NT2/D1 (cell line): ENCODE results near the gene PDGFC.

Experiments used
- DNase-seq: peaks from one replicate; pipeline ENCODE4 v3.0.0-alpha.2; 2011; ENCODE audit warnings: low read depth, low spot score
- H3K27me3 ChIP-seq: 2 replicates; pipeline ENCODE4 v1.6.0; 2011; ENCODE audit warnings: mild to moderate bottlenecking; ENCODE audit not compliant: insufficient read length, insufficient read depth
- H3K36me3 ChIP-seq: 2 replicates; pipeline ENCODE4 v1.6.1; 2011; ENCODE audit warnings: mild to moderate bottlenecking, low read length, mixed read lengths; ENCODE audit not compliant: insufficient read depth, insufficient read length
- H3K4me1 ChIP-seq: 2 replicates; pipeline ENCODE4 v1.5.1; 2011; ENCODE audit not compliant: insufficient read depth, insufficient read length
- H3K4me3 ChIP-seq: 2 replicates; pipeline ENCODE4 v1.5.1; 2011; ENCODE audit warnings: low read depth; ENCODE audit not compliant: insufficient read length
- H3K9ac ChIP-seq: 2 replicates; pipeline ENCODE4 v1.6.0; 2011; ENCODE audit warnings: low read depth; ENCODE audit not compliant: insufficient read length
- H3K9me3 ChIP-seq: 2 replicates; pipeline ENCODE4 v1.5.1; 2011; ENCODE audit warnings: mild to moderate bottlenecking, low read length; ENCODE audit not compliant: insufficient read depth
- SUZ12 ChIP-seq: IDR thresholded peaks from 2 replicates; pipeline ENCODE4 v1.6.1; 2011; ENCODE audit not compliant: insufficient read length, insufficient read depth; ENCODE audit errors: extremely low read depth
- YY1 ChIP-seq: IDR thresholded peaks from 2 replicates; pipeline ENCODE4 v1.6.1; 2011; ENCODE audit not compliant: insufficient read length, insufficient read depth
- ZNF274 ChIP-seq: IDR thresholded peaks from 2 replicates; pipeline ENCODE4 v1.6.1; 2011; ENCODE audit warnings: mild to moderate bottlenecking, low read depth, low read length

PDGFC gene

GRCh38 chr4:156770140-156770539 is 201.5 kb downstream of the PDGFC start:
- Histone ChIP-seq H3K9me3 (no peaks in the 10 kb centered on the region), H3K9ac (no peak overlapping the region), H3K36me3 (no peaks in the 10 kb centered on the region), H3K27me3 (no peaks in the 10 kb centered on the region), H3K4me1 (no peaks in the 10 kb centered on the region), H3K4me3 (no peak overlapping the region)
- TF ChIP-seq ZNF274 (no peak), YY1 (no peak), SUZ12 (no peak)
- DNase-seq: no peak

GRCh38 chr4:156767911-156768415 is 203.6 kb downstream of the PDGFC start:
- no peak for DNase-seq
- Histone ChIP-seq H3K36me3 (no peaks in the 10 kb centered on the region), H3K9me3 (no peaks in the 10 kb centered on the region), H3K4me3 (no peak overlapping the region), H3K9ac (no peak overlapping the region), H3K4me1 (no peaks in the 10 kb centered on the region), H3K27me3 (no peaks in the 10 kb centered on the region)
- no peak for TF ChIP-seq YY1
- no peak for TF ChIP-seq ZNF274
- no peak for TF ChIP-seq SUZ12

- Histone ChIP-seq H3K4me3 (no peak overlapping the region), H3K9me3 (no peaks in the 10 kb centered on the region), H3K4me1 (no peaks in the 10 kb centered on the region), H3K27me3 (no peaks in the 10 kb centered on the region), H3K9ac (no peak overlapping the region), H3K36me3 (no peaks in the 10 kb centered on the region)
- TF ChIP-seq YY1 (no peak), SUZ12 (no peak), ZNF274 (no peak)
- DNase-seq: no peak
Observed at GRCh38 chr4:156766846-156767245, 204.8 kb downstream of the PDGFC start.

- DNase-seq: no peak
- no peak overlapping the region for H3K9ac ChIP-seq
- no peak overlapping the region for H3K4me3 ChIP-seq
- no peaks in the 10 kb centered on the region for H3K9me3 ChIP-seq
- no peaks in the 10 kb centered on the region for H3K27me3 ChIP-seq
- H3K36me3 ChIP-seq: no peaks in the 10 kb centered on the region
- H3K4me1 ChIP-seq: no peaks in the 10 kb centered on the region
- TF ChIP-seq YY1 (no peak), SUZ12 (no peak), ZNF274 (no peak)
Observed at GRCh38 chr4:156765277-156765676, 206.3 kb downstream of the PDGFC start.

- no peak overlapping the region for H3K9ac ChIP-seq
- no peak for TF ChIP-seq SUZ12
- TF ChIP-seq ZNF274: no peak
- TF ChIP-seq YY1: no peak
- no peaks in the 10 kb centered on the region for H3K4me1 ChIP-seq
- DNase-seq: no peak
- no peaks in the 10 kb centered on the region for H3K27me3 ChIP-seq
- no peaks in the 10 kb centered on the region for H3K36me3 ChIP-seq
- H3K4me3 ChIP-seq: no peak overlapping the region
- H3K9me3 ChIP-seq: no peaks in the 10 kb centered on the region
Observed at GRCh38 chr4:156764846-156765245, 206.8 kb downstream of the PDGFC start.

GRCh38 chr4:156764145-156764544 is 207.5 kb downstream of the PDGFC start:
- DNase-seq: no peak
- TF ChIP-seq YY1 (no peak), ZNF274 (no peak), SUZ12 (no peak)
- Histone ChIP-seq H3K9ac (no peak overlapping the region), H3K36me3 (no peaks in the 10 kb centered on the region), H3K27me3 (no peaks in the 10 kb centered on the region), H3K4me3 (no peak overlapping the region), H3K4me1 (no peaks in the 10 kb centered on the region), H3K9me3 (no peaks in the 10 kb centered on the region)

- no peak for DNase-seq
- no peaks in the 10 kb centered on the region for H3K27me3 ChIP-seq
- H3K4me1 ChIP-seq: no peaks in the 10 kb centered on the region
- H3K36me3 ChIP-seq: no peaks in the 10 kb centered on the region
- H3K9ac ChIP-seq: no peak overlapping the region
- no peak for TF ChIP-seq YY1
- no peak for TF ChIP-seq SUZ12
- no peak for TF ChIP-seq ZNF274
- no peak overlapping the region for H3K4me3 ChIP-seq
- H3K9me3 ChIP-seq: no peaks in the 10 kb centered on the region
Observed at GRCh38 chr4:156763511-156763910, 208.1 kb downstream of the PDGFC start.

GRCh38 chr4:156762851-156763250 is 208.7 kb downstream of the PDGFC start:
- DNase-seq: no peak
- H3K4me3 ChIP-seq: no peak overlapping the region
- no peaks in the 10 kb centered on the region for H3K4me1 ChIP-seq
- TF ChIP-seq YY1 (no peak), ZNF274 (no peak), SUZ12 (no peak)
- H3K36me3 ChIP-seq: no peaks in the 10 kb centered on the region
- no peaks in the 10 kb centered on the region for H3K9me3 ChIP-seq
- no peak overlapping the region for H3K9ac ChIP-seq
- no peaks in the 10 kb centered on the region for H3K27me3 ChIP-seq
